GM23338 (cell line): ENCODE measurements around the gene UPP1. TPM values are rescaled to one million over a fixed set of nuclear protein-coding genes. Genes with fewer than 3 reads are reported as not detected.

Experiments
- ATAC-seq: fragments of 200-7000 bp; cut with Tn5 transposase; 3 replicates; pipeline ENCODE4 v1.9.1; 2020
- DNase-seq: peaks from one replicate; pipeline ENCODE4 v3.0.0-alpha.2; 2015; ENCODE audit warnings: low spot score
- H2AFZ ChIP-seq: fragments of 200-600 bp; sonication (generic); 2 replicates; pipeline ENCODE4 v1.8.0; 2016; ENCODE audit warnings: antibody characterized with exemption, mild to moderate bottlenecking, moderate library complexity
- H3F3A ChIP-seq: fragments of 200-600 bp; sonication (generic); replicated peaks from 2 replicates; pipeline ENCODE4 v1.8.0; 2017; ENCODE audit warnings: antibody characterized with exemption, mixed run types, low read depth
- H3K27ac ChIP-seq: fragments of 200-600 bp; sonication (generic); 2 replicates; pipeline ENCODE4 v1.6.1; 2016; ENCODE audit warnings: low read depth
- H3K27me3 ChIP-seq: fragments of 200-600 bp; sonication (generic); 2 replicates; pipeline ENCODE4 v1.8.0; 2016; ENCODE audit warnings: mild to moderate bottlenecking, mixed run types, moderate library complexity; ENCODE audit not compliant: insufficient read depth
- H3K36me3 ChIP-seq: fragments of 200-600 bp; sonication (generic); 2 replicates; pipeline ENCODE4 v1.8.0; 2016; ENCODE audit warnings: mild to moderate bottlenecking; ENCODE audit not compliant: insufficient read depth
- H3K4me1 ChIP-seq: fragments of 200-600 bp; sonication (generic); 2 replicates; pipeline ENCODE4 v1.8.0; 2016; ENCODE audit warnings: mild to moderate bottlenecking, moderate library complexity; ENCODE audit not compliant: insufficient read depth
- H3K4me2 ChIP-seq: fragments of 200-600 bp; sonication (generic); 2 replicates; pipeline ENCODE4 v1.7.1; 2017; ENCODE audit warnings: mixed run types
- H3K4me3 ChIP-seq: fragments of 200-600 bp; sonication (generic); 2 replicates; pipeline ENCODE4 v1.6.1; 2016; ENCODE audit warnings: mixed run types
- H3K79me2 ChIP-seq: fragments of 200-600 bp; sonication (generic); replicated peaks from 2 replicates; pipeline ENCODE4 v1.8.0; 2017; ENCODE audit warnings: mild to moderate bottlenecking; ENCODE audit not compliant: insufficient read depth
- H3K9me2 ChIP-seq: fragments of 200-600 bp; sonication (generic); 2 replicates; pipeline ENCODE4 v1.8.0; 2017; ENCODE audit not compliant: insufficient read depth
- H4K20me1 ChIP-seq: fragments of 200-600 bp; sonication (generic); replicated peaks from 2 replicates; pipeline ENCODE4 v1.8.0; 2017; ENCODE audit warnings: mild to moderate bottlenecking; ENCODE audit not compliant: insufficient read depth
- H3K27ac Mint-ChIP-seq: 2 replicates; pipeline ENCODE4 v1.8.0; 2020; ENCODE audit warnings: inconsistent platforms, mild to moderate bottlenecking, moderate library complexity, mixed read lengths
- H3K27me3 Mint-ChIP-seq: 3 replicates; pipeline ENCODE4 v1.8.0; 2022; ENCODE audit warnings: low read depth, mild to moderate bottlenecking, moderate library complexity, mixed read lengths, inconsistent platforms; ENCODE audit not compliant: insufficient read depth, poor library complexity
- H3K36me3 Mint-ChIP-seq: 3 replicates; pipeline ENCODE4 v1.8.0; 2021; ENCODE audit warnings: low read depth, mild to moderate bottlenecking, inconsistent platforms, moderate library complexity, mixed read lengths
- H3K4me1 Mint-ChIP-seq: 3 replicates; pipeline ENCODE4 v1.8.0; 2020; ENCODE audit warnings: mild to moderate bottlenecking, inconsistent platforms, mixed read lengths
- H3K4me3 Mint-ChIP-seq: 3 replicates; pipeline ENCODE4 v1.8.0; 2021; ENCODE audit warnings: moderate library complexity, mild to moderate bottlenecking, inconsistent platforms, mixed read lengths
- H3K9me3 Mint-ChIP-seq: 3 replicates; pipeline ENCODE4 v1.8.0; 2020; ENCODE audit warnings: moderate library complexity, mild to moderate bottlenecking, inconsistent platforms, mixed read lengths
- CREB1 ChIP-seq: fragments of 250-450 bp; sonication (Bioruptor Pico); IDR thresholded peaks from 2 replicates; pipeline ENCODE4 v1.5.0; 2020; ENCODE audit warnings: low read depth, mild to moderate bottlenecking, moderate library complexity
- EZH2 ChIP-seq: fragments of 200-600 bp; sonication (generic); IDR thresholded peaks from one replicate; pipeline ENCODE4 v1.8.0; 2017; ENCODE audit warnings: antibody characterized with exemption, mild to moderate bottlenecking, low read depth; ENCODE audit not compliant: unreplicated experiment
- EZH2phosphoT487 ChIP-seq: fragments of 200-600 bp; sonication (generic); IDR thresholded peaks from one replicate; pipeline ENCODE4 v1.8.1; 2018; ENCODE audit warnings: antibody characterized with exemption; ENCODE audit not compliant: unreplicated experiment
- NANOG ChIP-seq: IDR thresholded peaks from 2 replicates; pipeline ENCODE4 v1.6.1; 2016; ENCODE audit warnings: antibody characterized with exemption, borderline replicate concordance
- POLR2AphosphoS5 ChIP-seq: IDR thresholded peaks from 2 replicates; pipeline ENCODE4 v1.6.1; 2016; ENCODE audit warnings: antibody characterized with exemption, low read depth
- STAT1 ChIP-seq: IDR thresholded peaks from one replicate; pipeline ENCODE4 v1.6.1; 2016; ENCODE audit warnings: antibody characterized with exemption; ENCODE audit not compliant: unreplicated experiment
- ZNF114 ChIP-seq: fragments of 250-450 bp; sonication (Bioruptor Pico); IDR thresholded peaks from 2 replicates; pipeline ENCODE4 v1.5.0; 2020; ENCODE audit warnings: mild to moderate bottlenecking, moderate library complexity
- ZNF331 ChIP-seq: fragments of 250-450 bp; sonication (Bioruptor Pico); IDR thresholded peaks from 2 replicates; pipeline ENCODE4 v1.5.0; 2020; ENCODE audit warnings: low read depth, mild to moderate bottlenecking, moderate library complexity
- polyA plus RNA-seq: library from polyadenylated mRNA; unstranded; fragments of >200 nt; fragmentation: Nextera tagmentation; extraction: Ambion mirVana; gene quantifications from 2 replicates; pipeline ENCODE4 v1.2.1, GENCODE V29; 2016
- total RNA-seq: library from RNA; depleted of rRNA; stranded (reverse); fragments of >200 nt; shearing (Covaris generic); gene quantifications from 2 replicates; pipeline ENCODE4 v1.2.3, GENCODE V29; 2014
- TF ChIP-seq, protein P1 (sequence below): IDR thresholded peaks from 2 replicates; pipeline ENCODE4 v1.6.1; 2016; ENCODE audit warnings: antibody characterized with exemption
- TF ChIP-seq, protein P2 (sequence below), 2 experiments: fragments of 200-600 bp in 1 of 2; sonication (generic) in 1 of 2; conservative IDR thresholded peaks; 2 replicates each; pipeline versions ENCODE4 v1.5.1 to v1.6.1; 2016 to 2017; ENCODE audit warnings: antibody characterized with exemption in 2 of 2, low read depth in 2 of 2, mild to moderate bottlenecking in 2 of 2, moderate library complexity in 1 of 2
- TF ChIP-seq, protein P3 (sequence below): IDR thresholded peaks from one replicate; pipeline ENCODE4 v1.6.1; 2018; ENCODE audit warnings: antibody characterized with exemption; ENCODE audit not compliant: unreplicated experiment

The UPP1 gene
- total and polyA plus RNA-seq, 2 experiments from 2014 or later, result 22.7 to 43.5 TPM

DNA sequence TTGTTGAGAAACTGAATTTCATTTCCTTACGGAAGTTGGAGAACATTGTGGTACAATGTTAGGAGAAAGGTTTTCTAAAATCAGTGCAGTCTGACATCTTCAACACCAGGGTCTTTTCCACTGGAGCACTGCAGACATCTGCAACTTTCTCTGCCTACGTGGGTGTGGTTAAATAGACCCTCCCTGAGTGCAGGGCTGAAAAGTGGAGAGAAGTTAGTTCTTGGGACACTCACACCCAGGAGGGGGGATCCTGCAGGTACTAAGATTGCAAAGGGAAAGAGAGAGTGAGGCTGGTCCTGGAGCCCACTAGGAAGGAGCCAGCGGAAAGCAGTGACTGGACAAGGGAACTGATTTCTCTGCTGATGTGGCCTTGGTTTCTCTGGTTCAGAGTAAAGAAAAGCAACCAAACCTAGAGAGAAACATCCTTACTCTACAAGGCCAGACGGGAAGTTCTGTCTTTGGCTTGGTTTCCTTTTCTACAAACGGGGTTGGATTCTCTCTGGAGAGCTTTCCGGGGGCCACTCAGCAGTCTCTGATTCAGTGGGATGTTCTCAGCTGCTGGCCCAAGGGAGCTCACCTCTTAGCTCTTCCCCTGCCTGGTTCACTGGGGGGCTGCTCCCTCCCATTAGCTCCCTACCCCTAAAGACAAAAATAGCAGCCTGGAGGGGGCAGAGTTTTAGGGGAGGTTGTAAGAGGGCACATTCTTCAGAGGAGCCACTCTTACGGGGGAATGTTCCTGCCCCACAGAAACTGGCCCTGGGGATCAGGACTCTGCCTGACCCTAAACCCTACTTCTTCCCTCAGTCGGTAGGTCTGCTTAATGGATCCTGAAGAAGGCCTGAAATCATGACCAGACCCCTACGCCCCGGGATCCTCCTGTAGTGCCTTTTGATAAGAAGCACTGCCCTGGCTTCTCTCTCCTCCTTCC, 2.7 kb downstream of the UPP1 start (continued):
- TF ChIP-seq, protein P1, sequence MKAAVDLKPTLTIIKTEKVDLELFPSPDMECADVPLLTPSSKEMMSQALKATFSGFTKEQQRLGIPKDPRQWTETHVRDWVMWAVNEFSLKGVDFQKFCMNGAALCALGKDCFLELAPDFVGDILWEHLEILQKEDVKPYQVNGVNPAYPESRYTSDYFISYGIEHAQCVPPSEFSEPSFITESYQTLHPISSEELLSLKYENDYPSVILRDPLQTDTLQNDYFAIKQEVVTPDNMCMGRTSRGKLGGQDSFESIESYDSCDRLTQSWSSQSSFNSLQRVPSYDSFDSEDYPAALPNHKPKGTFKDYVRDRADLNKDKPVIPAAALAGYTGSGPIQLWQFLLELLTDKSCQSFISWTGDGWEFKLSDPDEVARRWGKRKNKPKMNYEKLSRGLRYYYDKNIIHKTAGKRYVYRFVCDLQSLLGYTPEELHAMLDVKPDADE, result no peak
- TF ChIP-seq EZH2phosphoT487 (no peak), ZNF331 (no peak), EZH2 (no peak), POLR2AphosphoS5 (no peak), STAT1 (no peak), ZNF114 (CRISPR knock-in tag) (no peak)
- TF ChIP-seq, protein P2, sequence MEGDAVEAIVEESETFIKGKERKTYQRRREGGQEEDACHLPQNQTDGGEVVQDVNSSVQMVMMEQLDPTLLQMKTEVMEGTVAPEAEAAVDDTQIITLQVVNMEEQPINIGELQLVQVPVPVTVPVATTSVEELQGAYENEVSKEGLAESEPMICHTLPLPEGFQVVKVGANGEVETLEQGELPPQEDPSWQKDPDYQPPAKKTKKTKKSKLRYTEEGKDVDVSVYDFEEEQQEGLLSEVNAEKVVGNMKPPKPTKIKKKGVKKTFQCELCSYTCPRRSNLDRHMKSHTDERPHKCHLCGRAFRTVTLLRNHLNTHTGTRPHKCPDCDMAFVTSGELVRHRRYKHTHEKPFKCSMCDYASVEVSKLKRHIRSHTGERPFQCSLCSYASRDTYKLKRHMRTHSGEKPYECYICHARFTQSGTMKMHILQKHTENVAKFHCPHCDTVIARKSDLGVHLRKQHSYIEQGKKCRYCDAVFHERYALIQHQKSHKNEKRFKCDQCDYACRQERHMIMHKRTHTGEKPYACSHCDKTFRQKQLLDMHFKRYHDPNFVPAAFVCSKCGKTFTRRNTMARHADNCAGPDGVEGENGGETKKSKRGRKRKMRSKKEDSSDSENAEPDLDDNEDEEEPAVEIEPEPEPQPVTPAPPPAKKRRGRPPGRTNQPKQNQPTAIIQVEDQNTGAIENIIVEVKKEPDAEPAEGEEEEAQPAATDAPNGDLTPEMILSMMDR (conservative IDR thresholded peaks at IDR 0.05; ENCODE audit: low read depth in 2 of 2), result no peak
- TF ChIP-seq, protein P3, sequence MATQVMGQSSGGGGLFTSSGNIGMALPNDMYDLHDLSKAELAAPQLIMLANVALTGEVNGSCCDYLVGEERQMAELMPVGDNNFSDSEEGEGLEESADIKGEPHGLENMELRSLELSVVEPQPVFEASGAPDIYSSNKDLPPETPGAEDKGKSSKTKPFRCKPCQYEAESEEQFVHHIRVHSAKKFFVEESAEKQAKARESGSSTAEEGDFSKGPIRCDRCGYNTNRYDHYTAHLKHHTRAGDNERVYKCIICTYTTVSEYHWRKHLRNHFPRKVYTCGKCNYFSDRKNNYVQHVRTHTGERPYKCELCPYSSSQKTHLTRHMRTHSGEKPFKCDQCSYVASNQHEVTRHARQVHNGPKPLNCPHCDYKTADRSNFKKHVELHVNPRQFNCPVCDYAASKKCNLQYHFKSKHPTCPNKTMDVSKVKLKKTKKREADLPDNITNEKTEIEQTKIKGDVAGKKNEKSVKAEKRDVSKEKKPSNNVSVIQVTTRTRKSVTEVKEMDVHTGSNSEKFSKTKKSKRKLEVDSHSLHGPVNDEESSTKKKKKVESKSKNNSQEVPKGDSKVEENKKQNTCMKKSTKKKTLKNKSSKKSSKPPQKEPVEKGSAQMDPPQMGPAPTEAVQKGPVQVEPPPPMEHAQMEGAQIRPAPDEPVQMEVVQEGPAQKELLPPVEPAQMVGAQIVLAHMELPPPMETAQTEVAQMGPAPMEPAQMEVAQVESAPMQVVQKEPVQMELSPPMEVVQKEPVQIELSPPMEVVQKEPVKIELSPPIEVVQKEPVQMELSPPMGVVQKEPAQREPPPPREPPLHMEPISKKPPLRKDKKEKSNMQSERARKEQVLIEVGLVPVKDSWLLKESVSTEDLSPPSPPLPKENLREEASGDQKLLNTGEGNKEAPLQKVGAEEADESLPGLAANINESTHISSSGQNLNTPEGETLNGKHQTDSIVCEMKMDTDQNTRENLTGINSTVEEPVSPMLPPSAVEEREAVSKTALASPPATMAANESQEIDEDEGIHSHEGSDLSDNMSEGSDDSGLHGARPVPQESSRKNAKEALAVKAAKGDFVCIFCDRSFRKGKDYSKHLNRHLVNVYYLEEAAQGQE, result no peak

GRCh38 chr7:48094861-48095293, 5.8 kb downstream of the UPP1 start:
- Histone ChIP-seq H3K4me1 (peaks cover 5% of the 10 kb centered on the region), H3K36me3 (peaks cover 15% of the 10 kb centered on the region), H3K27me3 (no peaks in the 10 kb centered on the region), H3K79me2 (peaks cover 16% of the 10 kb centered on the region), H3K9me2 (no peaks in the 10 kb centered on the region), H3K27ac (no peak overlapping the region), H3K4me3 (no peak overlapping the region), H4K20me1 (peaks cover 4% of the 10 kb centered on the region; the same call in 1 of the 2 replicates), H2AFZ (no peak overlapping the region), H3F3A (no peaks in the 10 kb centered on the region), H3K4me2 (no peak overlapping the region)
- H3K4me1 Mint-ChIP-seq, result peaks cover 15% of the 10 kb centered on the region
- no peaks in the 10 kb centered on the region for H3K9me3 Mint-ChIP-seq
- H3K36me3 Mint-ChIP-seq, result peaks cover 86% of the 10 kb centered on the region
- no peak overlapping the region for H3K27ac Mint-ChIP-seq
- ATAC-seq, result no peak
- H3K4me3 Mint-ChIP-seq, result no peak overlapping the region
- no peak for DNase-seq
- peaks cover 12% of the 10 kb centered on the region for H3K27me3 Mint-ChIP-seq
- no peak for TF ChIP-seq STAT1
- no peak for TF ChIP-seq ZNF114 (CRISPR knock-in tag)
- TF ChIP-seq EZH2, result no peak
- no peak for TF ChIP-seq ZNF331
- TF ChIP-seq CREB1 (CRISPR knock-in tag), result no peak
- TF ChIP-seq NANOG, result no peak
- TF ChIP-seq, protein P2 (conservative IDR thresholded peaks at IDR 0.05; ENCODE audit: low read depth in 2 of 2), result no peak
- TF ChIP-seq POLR2AphosphoS5, result no peak
